Astrocyte (in vitro differentiated cells and primary cell): ENCODE data around the gene CNTN1. TPM values are rescaled to one million over a fixed set of nuclear protein-coding genes. Genes with fewer than 3 reads are reported as not detected.

Source experiments
- DNase-seq: peaks from one replicate; pipeline ENCODE4 v3.0.0-alpha.2; 2010; ENCODE audit warnings: low read depth
- FAIRE-seq: peaks from 2 replicates; lab custom pipeline; 2011; peaks lifted over from hg19 to GRCh38; lab: Jason Lieb, UNC
- H2AFZ ChIP-seq: 2 replicates; pipeline ENCODE4 v1.6.0; 2012; ENCODE audit warnings: low read depth, low read length, inconsistent platforms
- H3K27ac ChIP-seq: 2 replicates; pipeline ENCODE4 v1.5.1; 2011; ENCODE audit warnings: low read depth, low read length, inconsistent platforms
- H3K27me3 ChIP-seq: 2 replicates; pipeline ENCODE4 v1.6.0; 2011; ENCODE audit warnings: low read length, inconsistent platforms; ENCODE audit not compliant: insufficient read depth
- H3K36me3 ChIP-seq: 2 replicates; pipeline ENCODE4 v1.5.1; 2011; ENCODE audit warnings: low read length, inconsistent platforms; ENCODE audit not compliant: insufficient read depth
- H3K4me1 ChIP-seq: 2 replicates; pipeline ENCODE4 v1.5.1; 2011; ENCODE audit warnings: low read length, inconsistent platforms; ENCODE audit not compliant: insufficient read depth
- H3K4me2 ChIP-seq: 2 replicates; pipeline ENCODE4 v1.6.0; 2012; ENCODE audit warnings: low read length, inconsistent platforms
- H3K4me3 ChIP-seq: 2 replicates; pipeline ENCODE4 v1.5.1; 2011; ENCODE audit warnings: low read depth, mild to moderate bottlenecking, low read length, inconsistent platforms; ENCODE audit not compliant: insufficient read depth
- H3K79me2 ChIP-seq: 2 replicates; pipeline ENCODE4 v1.6.0; 2012; ENCODE audit warnings: mild to moderate bottlenecking, low read length, inconsistent platforms; ENCODE audit not compliant: insufficient read depth
- H3K9ac ChIP-seq: 2 replicates; pipeline ENCODE4 v1.6.0; 2012; ENCODE audit warnings: mild to moderate bottlenecking, low read length, inconsistent platforms
- H3K9me3 ChIP-seq: 2 replicates; pipeline ENCODE4 v1.5.1; 2012; ENCODE audit warnings: low read depth, mild to moderate bottlenecking, low read length, inconsistent platforms; ENCODE audit not compliant: insufficient read depth
- H4K20me1 ChIP-seq: 2 replicates; pipeline ENCODE4 v1.6.0; 2012; ENCODE audit warnings: low read length, inconsistent platforms; ENCODE audit not compliant: insufficient read depth
- H3K27ac Mint-ChIP-seq: one replicate; pipeline ENCODE4 v1.8.0; 2021; ENCODE audit warnings: mild to moderate bottlenecking, mixed read lengths; ENCODE audit not compliant: unreplicated experiment
- H3K27me3 Mint-ChIP-seq: one replicate; pipeline ENCODE4 v1.8.0; 2021; ENCODE audit warnings: low read depth, mixed read lengths; ENCODE audit not compliant: unreplicated experiment
- H3K36me3 Mint-ChIP-seq: one replicate; pipeline ENCODE4 v1.8.0; 2021; ENCODE audit warnings: low read depth, mixed read lengths; ENCODE audit not compliant: unreplicated experiment
- H3K4me1 Mint-ChIP-seq: one replicate; pipeline ENCODE4 v1.8.0; 2021; ENCODE audit warnings: low read depth, mixed read lengths; ENCODE audit not compliant: unreplicated experiment
- H3K4me3 Mint-ChIP-seq: one replicate; pipeline ENCODE4 v1.8.0; 2021; ENCODE audit warnings: mild to moderate bottlenecking, moderate library complexity, mixed read lengths; ENCODE audit not compliant: unreplicated experiment
- H3K9me3 Mint-ChIP-seq: one replicate; pipeline ENCODE4 v1.8.0; 2021; ENCODE audit warnings: mild to moderate bottlenecking, mixed read lengths; ENCODE audit not compliant: unreplicated experiment
- EZH2 ChIP-seq: IDR thresholded peaks from 2 replicates; pipeline ENCODE4 v1.6.1; 2012; ENCODE audit warnings: mild to moderate bottlenecking, low read length, inconsistent platforms; ENCODE audit not compliant: insufficient read depth
- total RNA-seq: library from RNA; stranded (reverse); gene quantifications from 2 replicates; pipeline ENCODE4 v1.2.1, GENCODE V29; 2021
- TF ChIP-seq, protein P1 (sequence below): IDR thresholded peaks from 2 replicates; pipeline ENCODE4 v1.5.1; 2011; ENCODE audit warnings: low read depth, mild to moderate bottlenecking, inconsistent platforms, low read length, moderate library complexity; ENCODE audit not compliant: insufficient read depth

The CNTN1 gene
- total RNA-seq, 1 donor from 2014 or later, result 2.1 TPM

- H3K9me3 ChIP-seq, result no peaks in the 10 kb centered on the region
- no peak overlapping the region for H3K9ac ChIP-seq
- H3K4me3 ChIP-seq, result no peak overlapping the region
- H3K79me2 ChIP-seq, result no peaks in the 10 kb centered on the region
- Mint-ChIP-seq H3K4me3 (no peak overlapping the region), H3K4me1 (no peaks in the 10 kb centered on the region), H3K27me3 (no peaks in the 10 kb centered on the region), H3K9me3 (no peaks in the 10 kb centered on the region), H3K36me3 (no peaks in the 10 kb centered on the region), H3K27ac (no peak overlapping the region)
- no peaks in the 10 kb centered on the region for H3K36me3 ChIP-seq
- H3K4me2 ChIP-seq, result no peak overlapping the region
- no peaks in the 10 kb centered on the region for H3K4me1 ChIP-seq
- H3K27me3 ChIP-seq, result no peaks in the 10 kb centered on the region
- TF ChIP-seq EZH2, result no peak
- TF ChIP-seq, protein P1, sequence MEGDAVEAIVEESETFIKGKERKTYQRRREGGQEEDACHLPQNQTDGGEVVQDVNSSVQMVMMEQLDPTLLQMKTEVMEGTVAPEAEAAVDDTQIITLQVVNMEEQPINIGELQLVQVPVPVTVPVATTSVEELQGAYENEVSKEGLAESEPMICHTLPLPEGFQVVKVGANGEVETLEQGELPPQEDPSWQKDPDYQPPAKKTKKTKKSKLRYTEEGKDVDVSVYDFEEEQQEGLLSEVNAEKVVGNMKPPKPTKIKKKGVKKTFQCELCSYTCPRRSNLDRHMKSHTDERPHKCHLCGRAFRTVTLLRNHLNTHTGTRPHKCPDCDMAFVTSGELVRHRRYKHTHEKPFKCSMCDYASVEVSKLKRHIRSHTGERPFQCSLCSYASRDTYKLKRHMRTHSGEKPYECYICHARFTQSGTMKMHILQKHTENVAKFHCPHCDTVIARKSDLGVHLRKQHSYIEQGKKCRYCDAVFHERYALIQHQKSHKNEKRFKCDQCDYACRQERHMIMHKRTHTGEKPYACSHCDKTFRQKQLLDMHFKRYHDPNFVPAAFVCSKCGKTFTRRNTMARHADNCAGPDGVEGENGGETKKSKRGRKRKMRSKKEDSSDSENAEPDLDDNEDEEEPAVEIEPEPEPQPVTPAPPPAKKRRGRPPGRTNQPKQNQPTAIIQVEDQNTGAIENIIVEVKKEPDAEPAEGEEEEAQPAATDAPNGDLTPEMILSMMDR, result no peak
- H3K27ac ChIP-seq, result no peak overlapping the region
- FAIRE-seq, result no peak
- H4K20me1 ChIP-seq, result no peaks in the 10 kb centered on the region
- no peak overlapping the region for H2AFZ ChIP-seq
- no peak for DNase-seq
Observed at GRCh38 chr12:40992158-40992557, 299.9 kb downstream of the CNTN1 start.

DNA sequence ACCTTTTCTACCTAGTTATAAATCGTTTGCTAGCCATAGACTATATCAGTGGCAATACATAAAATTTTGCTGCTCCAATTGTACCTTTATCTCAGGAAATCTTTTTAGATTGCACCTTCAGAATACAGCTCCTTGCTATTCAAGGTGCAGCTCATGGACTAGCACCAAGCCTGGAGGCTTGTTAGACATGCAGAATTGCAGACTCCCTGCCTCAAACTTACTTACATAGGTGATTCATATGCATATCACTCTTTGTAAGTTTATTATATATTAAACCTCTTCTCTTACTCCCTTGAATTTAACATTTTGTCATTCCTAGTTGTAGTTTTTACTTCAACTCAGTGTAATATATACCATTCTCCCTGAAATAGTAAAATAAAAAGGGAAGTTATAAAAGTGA lies 300.4 kb downstream of the CNTN1 start:
- H3K9me3 Mint-ChIP-seq, result no peaks in the 10 kb centered on the region
- no peak overlapping the region for H3K27ac Mint-ChIP-seq
- H3K27me3 ChIP-seq, result no peaks in the 10 kb centered on the region
- no peak overlapping the region for H3K4me2 ChIP-seq
- DNase-seq (no peak), FAIRE-seq (no peak)
- H4K20me1 ChIP-seq, result no peaks in the 10 kb centered on the region
- H3K4me1 ChIP-seq, result no peaks in the 10 kb centered on the region
- H3K27me3 Mint-ChIP-seq, result no peaks in the 10 kb centered on the region
- no peak overlapping the region for H2AFZ ChIP-seq
- H3K9ac ChIP-seq, result no peak overlapping the region
- no peak for TF ChIP-seq EZH2
- TF ChIP-seq, protein P1, result no peak
- no peak overlapping the region for H3K4me3 ChIP-seq
- no peak overlapping the region for H3K27ac ChIP-seq
- no peaks in the 10 kb centered on the region for H3K9me3 ChIP-seq
- H3K36me3 Mint-ChIP-seq, result no peaks in the 10 kb centered on the region
- no peaks in the 10 kb centered on the region for H3K36me3 ChIP-seq
- H3K4me1 Mint-ChIP-seq, result no peaks in the 10 kb centered on the region
- no peak overlapping the region for H3K4me3 Mint-ChIP-seq
- H3K79me2 ChIP-seq, result no peaks in the 10 kb centered on the region

GRCh38 chr12:40993158-40993557 lies 300.9 kb downstream of the CNTN1 start:
- H2AFZ ChIP-seq, result no peak overlapping the region
- no peaks in the 10 kb centered on the region for H3K36me3 Mint-ChIP-seq
- TF ChIP-seq, protein P1, result no peak
- TF ChIP-seq EZH2, result no peak

More at GRCh38 chr12:40993158-40993557, 300.9 kb downstream of the CNTN1 start:
- FAIRE-seq, result no peak
- no peak overlapping the region for H3K27ac ChIP-seq
- H3K4me3 ChIP-seq, result no peak overlapping the region
- no peaks in the 10 kb centered on the region for H3K9me3 ChIP-seq
- no peak for DNase-seq
- H4K20me1 ChIP-seq, result no peaks in the 10 kb centered on the region
- H3K4me1 ChIP-seq, result no peaks in the 10 kb centered on the region
- no peak overlapping the region for H3K4me2 ChIP-seq
- no peak overlapping the region for H3K9ac ChIP-seq
- no peaks in the 10 kb centered on the region for H3K79me2 ChIP-seq
- no peaks in the 10 kb centered on the region for H3K36me3 ChIP-seq
- Mint-ChIP-seq H3K4me1 (no peaks in the 10 kb centered on the region), H3K27ac (no peak overlapping the region), H3K4me3 (no peak overlapping the region), H3K9me3 (no peaks in the 10 kb centered on the region), H3K27me3 (no peaks in the 10 kb centered on the region)
- no peaks in the 10 kb centered on the region for H3K27me3 ChIP-seq
